Pulmonary artery endothelial cell (primary cell): ENCODE measurements around the gene CA5A. TPM values are rescaled to one million over a fixed set of nuclear protein-coding genes. Genes with fewer than 3 reads are reported as not detected.

Experiments
- DNase-seq: peaks from one replicate; pipeline ENCODE4 v3.0.0-alpha.2; 2011; ENCODE audit warnings: low read depth, low spot score
- total RNA-seq: library from RNA; depleted of rRNA; stranded (reverse); fragments of >200 nt; gene quantifications from 2 replicates; pipeline ENCODE4 v1.2.3, GENCODE V29; 2014

The CA5A gene
- total RNA-seq, 1 donor from 2014 or later, result not detected

- DNase-seq, result no peak
Observed at GRCh38 chr16:87850009-87851006, 86.0 kb downstream of the CA5A start.

DNA sequence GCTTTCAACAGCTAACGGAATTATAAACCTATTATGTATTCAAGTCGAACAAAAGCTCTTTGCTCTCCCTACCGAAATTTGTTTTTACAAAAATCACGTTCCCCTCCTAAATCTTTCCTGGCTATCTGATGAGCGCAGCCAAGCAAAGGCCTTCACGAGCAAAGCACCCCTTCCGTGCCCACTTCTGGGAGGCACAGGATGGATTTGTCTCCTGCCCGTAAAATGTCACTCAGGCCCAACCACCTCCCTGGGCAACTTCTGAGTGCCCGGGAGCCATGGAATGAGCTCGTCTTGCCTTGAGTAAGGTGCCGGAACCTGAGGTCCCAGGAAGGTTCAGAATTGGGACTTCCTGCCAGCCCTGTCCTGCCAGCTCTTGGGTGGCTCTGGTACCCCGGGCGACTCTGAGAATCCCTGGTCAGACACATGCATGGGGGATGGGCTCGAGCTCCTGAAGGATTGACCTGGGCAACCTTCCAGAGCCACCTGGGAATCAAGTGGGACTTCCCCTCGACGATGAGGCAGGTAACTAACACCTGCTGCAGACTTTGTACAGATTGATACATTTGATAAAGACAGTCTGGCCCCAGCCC, 86.8 kb downstream of the CA5A start:
- no peak for DNase-seq

- no peak for DNase-seq
Observed at GRCh38 chr16:87848676-87849345, 87.5 kb downstream of the CA5A start.

DNA sequence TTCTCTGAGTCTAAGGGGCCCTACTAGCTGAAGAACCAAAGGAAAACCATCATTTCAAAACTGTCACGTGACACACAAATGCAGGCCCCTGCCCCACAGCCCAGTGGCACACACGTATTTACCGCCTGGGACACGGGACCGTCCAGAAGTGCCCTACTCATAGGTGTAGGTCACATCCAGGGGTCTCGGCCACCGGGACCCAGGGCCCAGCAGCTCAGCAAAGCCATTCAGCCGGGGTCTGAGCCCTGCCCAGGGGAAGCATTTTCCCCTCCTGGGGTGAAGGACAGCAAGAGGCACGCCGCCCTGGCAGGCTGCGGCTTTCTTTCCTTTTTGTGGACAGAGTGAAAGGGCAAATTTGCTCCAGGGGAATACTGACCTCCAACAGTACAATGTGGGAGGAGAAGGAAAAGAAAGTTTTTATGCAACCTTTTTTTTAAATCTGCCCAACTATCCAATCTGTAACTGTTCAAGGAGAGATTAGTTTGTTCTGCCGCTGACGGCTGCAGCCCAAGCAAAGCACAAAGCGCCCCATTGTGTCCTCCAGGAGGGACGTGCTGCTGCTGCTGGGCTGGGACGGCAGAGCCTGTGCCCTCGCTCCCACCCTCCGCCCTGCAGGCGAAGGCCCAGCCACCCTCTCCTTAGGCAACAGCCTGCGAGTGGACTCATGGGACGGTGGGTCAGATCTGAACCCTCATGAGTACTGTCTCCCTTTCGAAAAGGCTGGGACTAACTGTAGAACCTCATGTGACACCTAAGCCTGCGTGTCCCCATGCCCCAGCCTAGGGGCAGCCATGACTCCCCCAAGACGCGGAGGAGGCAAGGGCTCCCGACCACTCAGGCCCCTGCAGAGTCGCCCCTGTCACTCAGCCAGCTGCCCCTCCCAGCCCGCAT, 88.3 kb downstream of the CA5A start:
- DNase-seq, result no peak

GRCh38 chr16:87847467-87847784, 88.9 kb downstream of the CA5A start:
- DNase-seq, result no peak

GRCh38 chr16:87846705-87847466, 89.4 kb downstream of the CA5A start:
- DNase-seq, result no peak

- DNase-seq, result no peak
Observed at GRCh38 chr16:87845807-87846619, 90.3 kb downstream of the CA5A start.

DNA sequence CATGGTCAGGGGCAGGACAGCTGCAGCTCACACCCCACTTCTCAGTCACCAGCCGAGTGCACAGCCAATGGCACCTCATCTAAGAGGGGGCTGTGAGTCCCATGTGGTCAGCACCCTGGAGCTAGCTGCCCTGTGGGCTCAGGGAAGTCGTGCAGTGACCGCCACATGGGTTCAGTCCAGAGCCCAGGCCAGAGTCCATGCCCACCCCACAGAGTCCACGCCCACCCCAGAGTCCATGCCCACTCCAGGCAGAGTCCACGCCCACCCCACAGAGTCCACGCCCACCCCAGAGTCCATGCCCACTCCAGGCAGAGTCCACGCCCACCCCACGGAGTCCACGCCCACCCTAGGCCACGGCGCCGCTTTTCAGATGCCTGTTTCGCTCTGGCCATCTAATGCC, 91.1 kb downstream of the CA5A start:
- DNase-seq, result no peak

DNA sequence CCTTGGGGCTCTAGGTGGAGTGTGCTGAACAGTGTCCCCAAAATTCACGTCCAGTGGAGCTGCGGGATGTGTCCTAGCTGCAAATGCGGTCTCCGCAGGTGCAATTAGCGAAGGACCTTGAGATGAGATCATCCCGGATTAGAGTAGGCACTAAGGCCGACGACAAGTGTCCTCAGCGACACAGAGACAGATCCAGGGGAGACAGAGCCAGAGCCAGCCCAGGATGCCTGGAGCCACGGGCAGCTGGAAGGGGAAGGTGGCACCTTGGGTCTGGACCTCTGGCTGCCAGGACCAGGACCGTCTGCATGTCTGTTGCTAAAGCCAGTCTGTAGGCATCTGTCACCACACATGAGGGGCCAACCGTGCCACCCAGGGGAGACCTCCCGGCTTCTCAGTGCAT, 91.5 kb downstream of the CA5A start:
- DNase-seq, result no peak

DNA sequence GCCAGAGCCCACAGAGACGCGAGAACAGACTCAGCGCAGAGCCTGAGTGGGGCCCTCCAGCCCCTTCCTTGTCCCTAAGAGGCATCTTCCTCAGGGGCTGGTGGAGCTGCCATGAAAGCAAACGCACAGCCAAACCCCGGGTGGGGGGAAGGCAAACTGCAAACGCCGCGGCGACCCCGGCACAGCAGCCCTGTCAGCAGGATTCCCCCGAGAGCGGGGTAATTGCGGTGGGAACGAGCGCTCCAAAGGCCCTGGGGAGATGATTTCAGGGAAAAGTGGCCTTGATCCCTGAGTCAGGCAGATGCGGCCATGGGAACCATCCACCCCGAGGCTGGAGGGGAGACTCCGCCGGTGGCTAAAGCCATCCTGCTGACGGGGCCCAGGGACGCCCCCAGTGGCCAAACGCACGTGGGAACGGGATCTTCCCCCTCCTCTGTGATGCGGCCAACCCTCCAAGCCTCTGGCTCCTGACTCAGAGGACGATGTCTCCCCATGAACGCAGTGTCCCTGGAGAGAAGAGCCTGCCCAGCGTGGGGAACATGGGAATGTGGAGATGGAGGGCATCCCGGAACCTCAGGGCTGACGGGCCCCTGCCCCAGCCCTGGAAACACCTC, 92.1 kb downstream of the CA5A start:
- no peak for DNase-seq

DNA sequence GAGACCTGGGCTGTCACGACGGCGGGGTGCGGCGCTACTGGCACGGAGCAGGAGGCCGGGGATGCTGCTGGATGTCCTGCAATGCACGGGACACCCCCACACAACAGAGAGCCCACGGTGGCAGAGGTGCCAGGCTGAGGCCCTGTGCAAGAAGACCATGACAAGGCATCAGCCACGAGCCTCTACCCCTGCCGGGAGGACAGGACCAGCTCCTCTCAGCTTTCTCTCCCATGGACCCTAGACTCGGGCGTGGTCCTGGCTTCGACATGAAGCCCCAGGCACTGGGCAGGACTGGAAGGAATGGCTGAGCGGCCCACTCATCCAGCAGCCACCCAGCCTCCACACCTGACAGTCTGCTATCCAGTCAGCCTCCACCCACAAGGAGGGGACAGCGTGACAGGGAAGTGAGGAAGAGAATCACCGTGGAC, 92.6 kb downstream of the CA5A start:
- DNase-seq, result no peak

DNA sequence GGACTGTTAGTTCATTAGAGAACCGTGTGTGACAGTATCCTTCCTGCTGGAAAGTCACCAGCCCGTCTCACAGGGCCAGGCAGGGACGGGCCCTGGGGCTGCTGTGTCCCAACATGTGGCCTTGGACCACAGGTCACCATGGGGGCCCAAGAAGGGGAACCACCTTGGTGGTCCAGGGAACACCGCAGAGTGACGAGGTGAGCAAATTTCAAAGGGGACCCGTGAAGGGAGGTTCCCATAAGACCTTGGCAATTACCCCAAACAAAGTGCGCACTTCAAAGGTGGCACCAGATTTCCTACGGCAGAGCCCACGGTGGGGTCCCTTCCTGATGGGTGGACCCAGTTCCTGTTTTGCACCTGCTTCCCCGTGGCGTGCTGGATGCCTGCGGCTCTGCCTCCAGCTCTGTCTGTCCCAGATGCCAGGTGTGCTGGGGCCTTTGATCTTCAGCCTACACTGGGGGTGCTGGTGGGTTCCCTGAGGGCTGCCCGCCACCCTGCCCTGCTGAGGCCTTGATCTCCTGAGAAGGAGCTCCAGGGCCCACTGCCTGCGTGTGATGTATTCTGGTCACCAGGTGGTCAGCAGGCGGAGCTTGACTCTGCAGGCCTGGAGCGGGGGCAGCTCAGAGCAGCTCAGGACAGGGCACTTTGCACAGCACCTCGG, 94.0 kb downstream of the CA5A start:
- no peak for DNase-seq

DNA sequence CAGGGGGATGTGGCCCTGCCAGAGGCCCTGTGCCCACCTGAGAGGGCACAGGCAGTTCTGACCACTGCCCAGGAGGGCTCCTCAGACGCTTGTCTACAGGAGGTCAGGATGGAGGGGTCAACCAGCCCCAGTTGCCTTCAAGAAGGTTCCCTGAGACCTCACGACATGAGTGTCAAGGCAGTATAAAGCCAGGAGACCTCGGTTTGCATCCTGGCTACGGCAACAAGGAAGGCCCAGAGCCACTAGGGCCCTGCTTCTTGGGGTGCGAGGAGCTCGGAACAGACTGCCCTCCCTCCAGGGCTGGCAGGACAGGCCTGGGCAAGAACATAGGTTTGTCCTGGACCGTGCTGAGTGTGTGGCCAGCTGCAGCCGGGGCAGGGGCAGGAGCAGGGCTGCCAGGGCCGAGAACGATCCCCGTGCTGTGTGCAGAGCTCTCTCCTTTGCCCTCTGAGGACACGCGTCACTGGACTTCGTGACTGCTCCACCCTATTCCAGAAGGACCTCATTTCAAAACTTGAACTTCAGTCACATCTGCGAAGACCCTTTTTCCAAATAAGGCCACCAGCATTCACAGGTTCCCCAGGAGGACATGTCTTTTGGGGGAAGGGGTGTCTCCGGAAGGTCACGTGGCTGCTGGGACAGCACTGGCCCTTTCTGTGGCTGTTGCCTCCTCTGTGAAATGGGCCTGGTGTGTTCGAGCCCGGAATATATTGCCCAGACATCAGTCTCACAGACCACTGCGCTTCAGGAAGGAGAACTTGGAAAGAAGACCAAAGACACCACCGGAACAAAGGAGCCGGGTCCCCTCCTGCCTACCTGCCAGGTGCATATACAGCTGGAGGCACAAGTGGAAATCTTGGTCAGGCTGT, 94.8 kb downstream of the CA5A start:
- no peak for DNase-seq

DNA sequence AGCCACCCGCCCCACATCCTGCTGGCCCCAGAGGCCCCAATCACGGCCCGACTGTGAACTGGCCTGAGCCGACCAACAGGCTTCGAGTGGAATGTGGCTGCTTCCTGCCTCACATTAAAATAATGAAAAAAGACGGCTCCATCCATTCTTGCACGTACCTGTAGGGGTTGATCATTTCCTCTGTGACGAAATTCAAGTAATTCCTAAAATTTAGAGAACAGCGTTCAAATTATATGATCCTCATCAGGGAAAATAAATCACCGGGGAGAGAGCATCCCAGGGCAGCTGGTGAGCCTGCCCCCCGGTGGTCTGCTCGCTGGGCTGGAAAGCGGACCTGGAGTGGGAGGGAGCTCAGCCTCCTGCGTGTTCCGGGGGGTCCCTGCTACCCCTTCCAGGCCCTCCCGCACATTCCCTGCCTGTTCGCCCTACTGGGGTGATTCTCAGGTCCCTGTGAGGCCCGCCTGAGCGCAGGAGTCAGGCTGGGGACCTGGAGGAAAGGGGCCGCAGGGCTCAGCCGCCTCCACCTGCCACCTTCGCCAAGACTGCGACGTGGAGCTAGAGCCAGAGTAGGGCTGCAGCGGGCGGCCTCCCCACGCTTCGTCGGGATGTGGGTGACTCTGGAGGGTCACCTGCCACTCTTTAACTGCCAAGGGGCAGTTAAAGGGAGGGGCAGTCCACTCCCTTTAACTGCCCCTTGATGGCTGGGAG, 95.9 kb downstream of the CA5A start:
- no peak for DNase-seq

- no peak for DNase-seq
Observed at GRCh38 chr16:87839542-87840270, 96.6 kb downstream of the CA5A start.
